SK-N-SH (cell line): ENCODE measurements around the gene TP53BP2. TPM values are rescaled to one million over a fixed set of nuclear protein-coding genes. Genes with fewer than 3 reads are reported as not detected.

ENCODE experiments used
- ELF1 ChIP-seq: IDR thresholded peaks from 2 replicates; pipeline ENCODE4 v1.4.0; 2012
- EP300 ChIP-seq, 2 experiments: IDR thresholded peaks; 2 replicates each; pipeline versions ENCODE4 v1.4.0 to v1.6.1; 2012; ENCODE audit warnings: borderline replicate concordance in 1 of 2, low read depth in 1 of 2, low read length in 1 of 2
- FOXJ3 ChIP-seq: sonication (generic); formaldehyde crosslinking; IDR thresholded peaks from 2 replicates; pipeline ENCODE4 v1.5.1; 2020; ENCODE audit warnings: mild to moderate bottlenecking, missing genetic modification reagents
- FOXM1 ChIP-seq: IDR thresholded peaks from 2 replicates; pipeline ENCODE4 v1.4.0; 2012; ENCODE audit warnings: low read depth, mild to moderate bottlenecking
- GABPA ChIP-seq: IDR thresholded peaks from 2 replicates; pipeline ENCODE4 v1.4.0; 2012; ENCODE audit warnings: low read depth, mild to moderate bottlenecking
- GATA2 ChIP-seq: sonication (generic); formaldehyde crosslinking; IDR thresholded peaks from 2 replicates; pipeline ENCODE4 v1.5.0; 2020; ENCODE audit warnings: mild to moderate bottlenecking, missing genetic modification reagents
- RAD21 ChIP-seq: IDR thresholded peaks from 2 replicates; pipeline ENCODE4 v1.6.1; 2012; ENCODE audit warnings: mild to moderate bottlenecking, low read length
- SMC3 ChIP-seq: IDR thresholded peaks from 2 replicates; pipeline ENCODE4 v1.6.1; 2012; ENCODE audit warnings: low read depth, low read length, improper control_type of control experiment
- TCF12 ChIP-seq: IDR thresholded peaks from 2 replicates; pipeline ENCODE4 v1.4.0; 2012
- YY1 ChIP-seq: IDR thresholded peaks from 2 replicates; pipeline ENCODE4 v1.4.0; 2012; ENCODE audit warnings: low read depth, mild to moderate bottlenecking
- polyA plus RNA-seq, 3 experiments: library from polyadenylated mRNA; depleted of rRNA; stranded (reverse); fragments of >200 nt; gene quantifications; 2 replicates each; pipeline ENCODE4 v1.2.3, GENCODE V29; 2012
- TF ChIP-seq, protein P1 (sequence below): IDR thresholded peaks from 2 replicates; pipeline ENCODE4 v1.6.1; 2012; ENCODE audit warnings: mild to moderate bottlenecking, low read depth, low read length, moderate library complexity
- TF ChIP-seq, protein P2 (sequence below): IDR thresholded peaks from 2 replicates; pipeline ENCODE4 v1.4.0; 2012; ENCODE audit warnings: low read depth, borderline replicate concordance
- TF ChIP-seq, protein P3 (sequence below): IDR thresholded peaks from 2 replicates; pipeline ENCODE4; 2012
- TF ChIP-seq, protein P4 (sequence below): IDR thresholded peaks from 2 replicates; pipeline ENCODE4 v1.4.0; 2012; ENCODE audit warnings: low read depth, borderline replicate concordance
- TF ChIP-seq, protein P5 (sequence below): IDR thresholded peaks from 2 replicates; pipeline ENCODE4 v1.4.0; 2012; ENCODE audit warnings: low read depth

Gene TP53BP2
- polyA plus RNA-seq, 1 of the 3 experiments (the other 2 are of a cell fraction) = 11.4 TPM

DNA sequence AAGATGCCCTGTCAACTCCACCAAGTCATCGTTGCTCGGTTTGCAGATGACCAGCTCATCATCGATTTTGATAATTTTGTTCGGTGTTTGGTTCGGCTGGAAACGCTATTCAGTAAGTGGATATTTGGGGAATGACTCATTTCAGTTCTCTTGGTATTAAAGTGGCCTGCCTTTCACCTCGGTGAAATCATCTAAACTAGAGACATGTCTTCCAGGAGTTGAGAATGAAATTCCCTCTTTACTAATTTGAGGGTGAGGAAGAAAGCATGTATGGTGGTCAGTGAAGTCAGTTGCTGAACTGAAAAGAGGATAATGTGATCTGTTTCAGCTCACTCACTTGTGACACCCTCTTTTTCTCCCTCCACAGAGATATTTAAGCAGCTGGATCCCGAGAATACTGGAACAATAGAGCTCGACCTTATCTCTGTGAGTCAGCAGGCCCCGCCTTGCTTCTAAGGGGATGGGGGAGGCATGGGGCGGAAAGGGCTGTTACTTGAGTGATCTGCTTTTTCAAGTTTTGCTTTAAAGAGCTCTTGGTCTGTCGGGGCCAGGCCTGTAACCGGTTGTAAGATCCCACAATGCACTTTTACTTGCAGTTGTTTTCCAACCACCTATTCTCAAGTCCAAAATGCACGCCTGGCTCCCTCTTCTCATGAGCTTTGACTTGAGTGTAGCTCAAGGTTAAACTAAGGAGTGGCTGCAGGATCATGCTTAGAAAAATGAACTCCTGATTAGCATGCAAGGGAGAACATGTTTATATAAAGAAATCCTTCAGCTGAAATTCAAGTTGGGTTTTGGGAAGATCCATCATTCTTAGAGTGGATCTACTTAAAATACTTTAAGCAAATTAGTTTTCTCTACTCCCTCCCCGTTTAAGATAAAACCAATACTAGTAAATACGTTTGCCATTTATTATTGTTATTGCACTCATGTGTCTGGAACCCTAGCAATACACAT lies 73.7 kb downstream of the TP53BP2 start (continued):
- TF ChIP-seq, protein P1, sequence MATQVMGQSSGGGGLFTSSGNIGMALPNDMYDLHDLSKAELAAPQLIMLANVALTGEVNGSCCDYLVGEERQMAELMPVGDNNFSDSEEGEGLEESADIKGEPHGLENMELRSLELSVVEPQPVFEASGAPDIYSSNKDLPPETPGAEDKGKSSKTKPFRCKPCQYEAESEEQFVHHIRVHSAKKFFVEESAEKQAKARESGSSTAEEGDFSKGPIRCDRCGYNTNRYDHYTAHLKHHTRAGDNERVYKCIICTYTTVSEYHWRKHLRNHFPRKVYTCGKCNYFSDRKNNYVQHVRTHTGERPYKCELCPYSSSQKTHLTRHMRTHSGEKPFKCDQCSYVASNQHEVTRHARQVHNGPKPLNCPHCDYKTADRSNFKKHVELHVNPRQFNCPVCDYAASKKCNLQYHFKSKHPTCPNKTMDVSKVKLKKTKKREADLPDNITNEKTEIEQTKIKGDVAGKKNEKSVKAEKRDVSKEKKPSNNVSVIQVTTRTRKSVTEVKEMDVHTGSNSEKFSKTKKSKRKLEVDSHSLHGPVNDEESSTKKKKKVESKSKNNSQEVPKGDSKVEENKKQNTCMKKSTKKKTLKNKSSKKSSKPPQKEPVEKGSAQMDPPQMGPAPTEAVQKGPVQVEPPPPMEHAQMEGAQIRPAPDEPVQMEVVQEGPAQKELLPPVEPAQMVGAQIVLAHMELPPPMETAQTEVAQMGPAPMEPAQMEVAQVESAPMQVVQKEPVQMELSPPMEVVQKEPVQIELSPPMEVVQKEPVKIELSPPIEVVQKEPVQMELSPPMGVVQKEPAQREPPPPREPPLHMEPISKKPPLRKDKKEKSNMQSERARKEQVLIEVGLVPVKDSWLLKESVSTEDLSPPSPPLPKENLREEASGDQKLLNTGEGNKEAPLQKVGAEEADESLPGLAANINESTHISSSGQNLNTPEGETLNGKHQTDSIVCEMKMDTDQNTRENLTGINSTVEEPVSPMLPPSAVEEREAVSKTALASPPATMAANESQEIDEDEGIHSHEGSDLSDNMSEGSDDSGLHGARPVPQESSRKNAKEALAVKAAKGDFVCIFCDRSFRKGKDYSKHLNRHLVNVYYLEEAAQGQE = no peak
- TF ChIP-seq, protein P2, sequence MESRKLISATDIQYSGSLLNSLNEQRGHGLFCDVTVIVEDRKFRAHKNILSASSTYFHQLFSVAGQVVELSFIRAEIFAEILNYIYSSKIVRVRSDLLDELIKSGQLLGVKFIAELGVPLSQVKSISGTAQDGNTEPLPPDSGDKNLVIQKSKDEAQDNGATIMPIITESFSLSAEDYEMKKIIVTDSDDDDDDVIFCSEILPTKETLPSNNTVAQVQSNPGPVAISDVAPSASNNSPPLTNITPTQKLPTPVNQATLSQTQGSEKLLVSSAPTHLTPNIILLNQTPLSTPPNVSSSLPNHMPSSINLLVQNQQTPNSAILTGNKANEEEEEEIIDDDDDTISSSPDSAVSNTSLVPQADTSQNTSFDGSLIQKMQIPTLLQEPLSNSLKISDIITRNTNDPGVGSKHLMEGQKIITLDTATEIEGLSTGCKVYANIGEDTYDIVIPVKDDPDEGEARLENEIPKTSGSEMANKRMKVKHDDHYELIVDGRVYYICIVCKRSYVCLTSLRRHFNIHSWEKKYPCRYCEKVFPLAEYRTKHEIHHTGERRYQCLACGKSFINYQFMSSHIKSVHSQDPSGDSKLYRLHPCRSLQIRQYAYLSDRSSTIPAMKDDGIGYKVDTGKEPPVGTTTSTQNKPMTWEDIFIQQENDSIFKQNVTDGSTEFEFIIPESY = no peak
- TF ChIP-seq ELF1 (no peak), TCF12 (peak; percentile 78), RAD21 (no peak), GABPA (no peak), FOXJ3 (CRISPR knock-in tag) (no peak), FOXM1 (0 out of 2 replicates have a peak, but pooled peaks have one; percentile 24), SMC3 (no peak), YY1 (no peak), EP300 (IDR thresholded peaks at IDR 0.05; ENCODE audit: borderline replicate concordance in 1 of 2, low read depth in 1 of 2, low read length in 1 of 2) (peak in 1 of 2 experiments; percentile 59; a peak in 1 of 4 replicates), GATA2 (CRISPR knock-in tag) (no peak)
- TF ChIP-seq, protein P3, sequence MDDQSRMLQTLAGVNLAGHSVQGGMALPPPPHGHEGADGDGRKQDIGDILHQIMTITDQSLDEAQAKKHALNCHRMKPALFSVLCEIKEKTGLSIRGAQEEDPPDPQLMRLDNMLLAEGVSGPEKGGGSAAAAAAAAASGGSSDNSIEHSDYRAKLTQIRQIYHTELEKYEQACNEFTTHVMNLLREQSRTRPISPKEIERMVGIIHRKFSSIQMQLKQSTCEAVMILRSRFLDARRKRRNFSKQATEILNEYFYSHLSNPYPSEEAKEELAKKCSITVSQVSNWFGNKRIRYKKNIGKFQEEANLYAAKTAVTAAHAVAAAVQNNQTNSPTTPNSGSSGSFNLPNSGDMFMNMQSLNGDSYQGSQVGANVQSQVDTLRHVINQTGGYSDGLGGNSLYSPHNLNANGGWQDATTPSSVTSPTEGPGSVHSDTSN = peak; percentile 26
- TF ChIP-seq, protein P4, sequence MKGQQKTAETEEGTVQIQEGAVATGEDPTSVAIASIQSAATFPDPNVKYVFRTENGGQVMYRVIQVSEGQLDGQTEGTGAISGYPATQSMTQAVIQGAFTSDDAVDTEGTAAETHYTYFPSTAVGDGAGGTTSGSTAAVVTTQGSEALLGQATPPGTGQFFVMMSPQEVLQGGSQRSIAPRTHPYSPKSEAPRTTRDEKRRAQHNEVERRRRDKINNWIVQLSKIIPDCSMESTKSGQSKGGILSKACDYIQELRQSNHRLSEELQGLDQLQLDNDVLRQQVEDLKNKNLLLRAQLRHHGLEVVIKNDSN = no peak
- TF ChIP-seq, protein P5, sequence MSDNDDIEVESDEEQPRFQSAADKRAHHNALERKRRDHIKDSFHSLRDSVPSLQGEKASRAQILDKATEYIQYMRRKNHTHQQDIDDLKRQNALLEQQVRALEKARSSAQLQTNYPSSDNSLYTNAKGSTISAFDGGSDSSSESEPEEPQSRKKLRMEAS = peak; percentile 69
